A549 treated with AZD2906 at 1 μM for 4 hours (cell line): ENCODE measurements around the gene GGCT. TPM values are rescaled to one million over a fixed set of nuclear protein-coding genes. Genes with fewer than 3 reads are reported as not detected.

ENCODE experiments used
- total RNA-seq: library from RNA; stranded (reverse); fragments of 200-300 nt; extraction: Qiagen RNA extraction; gene quantifications from 5 replicates; pipeline ENCODE4 v1.2.3, GENCODE V29; 2022

GGCT gene
- 64.8 to 78.8 TPM (median 70.1 TPM) in 5 replicates for total RNA-seq

GRCh38 chr7:30504301-30505173 lies at the start of gene GGCT:
GGCT (minus strand) TSS chr7:30504829; CDS start chr7:30504709, 120 bp downstream.

GRCh38 chr7:30478349-30479201 lies 26.1 kb downstream of the GGCT start, which contains the start of gene NOD1:
NOD1 (minus strand) TSS chr7:30478784; CDS start chr7:30456921, 21,863 bp downstream.

Other genes starting within 250 kb of the GGCT start
- gene ZNRF2, start 220.2 kb downstream of the GGCT start, total RNA-seq: 4.4 to 6.2 TPM (median 5.8 TPM) in 5 replicates
- gene NOD1, start 26.0 kb downstream of the GGCT start, total RNA-seq: 5.4 to 7.3 TPM (median 6.5 TPM) in 5 replicates
- 126 to 171 TPM (median 136 TPM) in 5 replicates for gene GARS1, start 90.0 kb upstream of the GGCT start, total RNA-seq
- gene CRHR2, start 177.6 kb upstream of the GGCT start, total RNA-seq: 0.02 to 0.08 TPM in 2 of 5 replicates, not detected in the others
- gene INMT, start 247.3 kb upstream of the GGCT start, total RNA-seq: 0.03 TPM in 1 of 5 replicates, not detected in the others